Superior temporal gyrus (tissue), 1 donor: ENCODE results near the gene PSMF1.

Experiments used
- DNase-seq: peaks from one replicate; pipeline ENCODE4 v3.0.0-alpha.2; 2016; ENCODE audit errors: extremely low spot score

Gene PSMF1

DNA sequence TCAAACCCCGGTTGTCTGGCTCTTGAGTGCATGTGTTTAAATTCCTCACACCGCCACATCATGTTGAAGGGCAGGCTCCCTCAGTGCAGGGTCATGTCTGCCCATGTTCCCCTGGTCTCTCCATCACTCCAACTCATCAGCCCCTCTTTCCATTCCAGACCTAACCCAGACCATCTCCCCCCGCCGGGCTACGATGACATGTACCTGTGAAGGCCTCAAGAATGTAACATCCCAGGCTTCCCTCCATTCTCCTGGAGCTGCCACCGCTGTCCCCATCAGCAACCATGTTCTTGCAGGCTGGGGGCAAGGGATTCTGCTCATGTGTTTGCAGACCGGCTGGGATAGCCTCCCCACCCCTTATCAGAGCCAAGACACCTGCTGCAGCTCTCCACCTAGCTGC is 46.5 kb downstream of the PSMF1 start:
- no peak for DNase-seq

DNA sequence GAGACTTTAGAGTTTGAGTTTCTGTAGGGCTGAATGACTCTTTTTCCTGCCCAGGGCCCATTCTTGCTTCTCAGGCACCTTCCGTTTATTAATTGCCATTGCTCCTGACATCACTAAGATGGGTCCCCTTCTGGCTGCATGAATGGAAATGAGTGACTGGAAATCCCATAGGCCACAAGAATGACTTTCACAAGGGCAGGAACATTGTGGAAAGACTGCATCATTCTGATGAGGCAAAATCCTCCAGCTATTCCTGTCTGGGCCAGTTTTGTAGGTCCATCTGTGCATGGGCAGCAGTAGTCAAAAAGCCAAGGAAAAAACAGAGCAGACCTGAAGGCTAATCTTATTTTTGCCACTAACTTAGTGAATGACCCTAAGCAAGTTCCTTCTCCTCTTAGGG is 47.1 kb downstream of the PSMF1 start:
- DNase-seq: no peak

DNA sequence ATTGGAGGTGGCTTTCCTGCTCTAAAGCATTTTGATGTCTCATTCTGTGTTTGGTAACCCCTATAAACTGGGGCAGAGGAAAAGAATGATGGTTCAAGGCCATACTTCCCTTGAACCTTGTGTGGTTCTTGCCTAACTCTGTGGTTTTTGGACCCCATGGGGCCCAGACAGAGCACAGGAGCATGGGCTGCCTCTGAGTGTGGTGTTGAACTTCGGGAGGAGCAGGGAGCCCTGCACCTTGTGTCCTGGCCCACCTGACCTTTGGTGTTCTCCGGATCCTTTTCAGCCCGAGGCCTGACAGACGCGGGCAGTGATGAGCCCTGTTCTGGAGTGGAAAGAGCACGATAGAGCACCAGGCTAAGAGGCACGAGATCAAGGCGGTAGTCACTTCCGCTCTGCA is 47.5 kb downstream of the PSMF1 start:
- DNase-seq: no peak

DNA sequence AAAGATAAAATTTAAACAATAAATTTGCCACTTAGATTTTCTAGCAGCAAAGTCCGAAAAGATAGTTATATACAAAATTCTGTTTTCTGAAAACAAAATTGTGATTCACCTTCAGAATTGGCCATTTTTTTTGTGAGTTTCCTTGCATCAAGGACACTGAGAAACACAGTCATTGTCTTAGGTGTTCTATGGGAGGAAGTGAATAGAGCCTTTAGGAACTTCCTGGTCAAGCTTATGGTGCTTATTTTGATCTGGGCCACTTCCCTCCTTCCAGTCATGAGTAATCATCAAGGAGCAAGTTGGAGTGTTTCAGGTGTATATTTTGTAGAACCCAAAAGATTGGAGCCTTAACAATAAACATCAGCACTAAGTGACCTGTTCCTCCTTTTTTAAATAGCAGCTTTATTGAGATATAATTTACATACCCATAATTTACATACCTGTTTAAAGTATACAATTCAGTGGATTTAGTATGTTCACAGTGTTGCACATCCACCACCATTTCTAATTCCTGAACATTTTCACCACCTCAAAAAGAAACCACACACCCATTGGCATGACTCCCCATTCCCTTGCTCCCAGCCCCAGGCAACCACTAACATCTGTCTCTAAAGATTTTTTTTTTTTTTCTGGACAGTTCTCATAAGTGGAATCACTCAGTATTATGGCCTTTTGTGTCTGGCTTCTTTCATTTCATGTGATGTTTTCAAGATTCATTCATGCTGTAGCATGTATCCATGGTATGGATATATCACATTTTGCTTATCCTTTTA is 48.7 kb downstream of the PSMF1 start:
- no peak for DNase-seq

DNA sequence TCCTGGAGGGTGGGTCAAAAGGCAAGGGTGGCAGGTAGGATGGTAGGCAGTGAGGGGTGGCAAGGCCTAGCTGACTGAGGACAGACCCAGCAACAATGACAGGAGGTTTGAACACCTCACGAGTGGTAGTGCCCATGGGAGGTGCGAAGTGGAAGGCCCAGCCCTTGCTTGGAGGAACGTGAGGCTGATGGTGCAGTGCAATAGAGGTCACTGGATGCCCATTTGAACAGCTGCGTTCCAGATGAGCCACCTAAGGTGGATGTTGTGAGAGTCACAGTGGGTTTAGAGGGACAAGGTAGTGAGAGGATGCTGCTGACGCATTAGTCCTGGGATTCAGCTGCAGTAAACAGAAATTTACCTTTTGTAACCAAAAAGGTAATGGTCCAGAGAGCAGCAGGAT is 50.8 kb downstream of the PSMF1 start:
- no peak for DNase-seq

DNA sequence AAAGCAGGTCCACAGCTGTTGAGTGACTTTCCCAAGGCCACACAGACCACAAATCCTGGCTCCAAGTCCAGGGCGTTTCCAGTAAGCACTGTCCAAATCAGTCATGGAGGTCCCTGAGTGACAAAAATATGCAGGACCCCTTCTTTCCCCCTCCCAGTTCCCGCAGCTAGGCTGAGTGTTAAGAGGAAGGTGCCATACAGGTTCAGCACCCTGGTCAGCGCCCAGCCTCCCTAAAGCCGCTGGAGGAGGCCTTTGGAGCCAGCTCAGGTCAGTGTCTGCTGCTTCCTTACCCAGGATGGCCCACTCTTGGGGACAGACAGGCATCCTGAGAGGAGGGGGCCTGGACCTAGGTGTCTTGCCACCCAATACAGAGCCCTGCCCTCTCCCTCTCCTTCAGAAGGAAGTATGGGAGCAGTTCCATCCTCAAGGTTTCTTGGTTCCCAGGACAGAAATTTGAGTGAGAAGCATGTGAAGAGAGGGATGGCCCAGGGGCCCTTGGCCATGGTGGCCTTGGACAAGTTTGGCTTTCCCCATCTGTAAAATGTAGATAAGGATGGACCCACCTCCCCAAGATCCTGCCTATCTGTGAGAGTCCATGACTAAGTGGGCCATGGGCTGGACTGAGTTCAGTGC is 53.2 kb downstream of the PSMF1 start:
- no peak for DNase-seq

DNA sequence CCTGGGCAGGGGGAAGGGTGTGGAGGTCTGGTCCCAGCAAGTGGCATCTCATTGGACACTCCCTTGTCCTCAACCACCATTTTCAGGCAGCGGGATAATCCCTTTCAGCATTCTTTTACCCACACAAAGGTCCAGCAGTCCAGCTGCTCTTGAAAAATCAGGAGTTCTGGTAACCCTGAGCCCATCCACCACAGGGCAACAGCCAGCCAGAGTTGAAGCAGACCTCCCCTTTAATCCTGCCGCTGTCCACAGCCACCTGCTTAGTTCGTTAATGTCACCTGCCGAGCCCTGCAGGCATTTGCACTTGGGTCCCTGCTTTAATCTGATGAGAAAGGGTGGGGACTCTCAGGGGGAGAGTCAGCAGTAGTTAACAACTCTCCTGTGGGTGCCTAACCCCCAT is 55.3 kb downstream of the PSMF1 start:
- DNase-seq: no peak

DNA sequence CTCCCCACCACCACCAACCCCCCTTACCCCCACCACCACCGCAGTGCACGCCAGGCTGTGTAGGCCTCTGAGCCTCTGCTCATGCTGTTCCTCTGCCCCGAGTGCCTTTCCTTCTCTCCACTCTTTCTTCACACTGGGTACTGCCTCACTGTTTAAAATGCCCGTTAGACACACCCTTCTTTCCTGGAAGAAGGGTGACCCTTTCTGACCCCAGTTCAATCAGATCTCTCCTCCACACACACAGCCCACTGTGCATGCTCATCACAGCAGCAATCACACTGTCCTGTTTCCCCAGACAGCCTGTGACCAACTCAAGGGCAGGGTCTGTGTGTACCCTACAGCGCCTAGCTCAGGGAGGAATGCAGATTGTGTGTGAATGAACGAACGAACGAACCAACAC is 56.4 kb downstream of the PSMF1 start:
- DNase-seq: no peak

DNA sequence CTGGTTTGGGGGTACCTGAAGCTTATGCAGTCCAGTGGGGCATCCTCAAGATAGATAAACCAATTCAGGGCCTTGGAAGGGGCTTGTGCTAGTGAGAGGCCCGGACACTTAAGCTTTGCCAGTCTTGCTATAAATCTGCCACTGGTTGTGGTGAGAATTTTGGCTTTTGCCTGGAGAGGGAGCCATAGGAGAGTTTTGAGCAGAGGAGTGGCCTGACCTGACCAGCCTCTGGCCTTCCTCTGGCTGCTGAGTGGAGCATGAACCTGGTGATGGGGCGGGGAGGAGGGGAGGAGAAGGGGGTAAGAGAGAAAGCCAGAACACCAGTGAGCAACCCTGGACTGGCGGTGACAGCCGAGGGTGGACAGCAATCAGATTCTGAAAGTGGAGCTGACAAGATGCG is 59.3 kb downstream of the PSMF1 start:
- DNase-seq: no peak

DNA sequence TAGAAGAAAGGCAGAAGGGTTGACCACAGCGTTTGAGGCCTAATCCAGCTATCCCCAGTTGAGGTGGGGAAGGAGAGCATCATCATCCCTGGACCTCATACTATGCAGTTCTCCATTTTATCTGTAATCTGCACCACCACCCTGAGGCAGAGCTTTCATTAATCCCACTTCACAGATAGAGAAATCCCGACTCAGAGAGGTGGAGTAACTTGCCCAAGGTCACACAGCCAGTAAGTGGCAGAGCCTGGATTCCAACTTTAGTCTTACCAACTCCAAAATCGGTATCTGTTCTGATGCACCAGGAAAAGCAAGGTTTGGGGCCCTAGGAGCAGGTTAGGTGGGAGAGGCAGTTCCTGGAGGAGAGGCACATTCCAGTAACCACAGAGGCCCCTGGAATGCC is 59.7 kb downstream of the PSMF1 start:
- DNase-seq: no peak

DNA sequence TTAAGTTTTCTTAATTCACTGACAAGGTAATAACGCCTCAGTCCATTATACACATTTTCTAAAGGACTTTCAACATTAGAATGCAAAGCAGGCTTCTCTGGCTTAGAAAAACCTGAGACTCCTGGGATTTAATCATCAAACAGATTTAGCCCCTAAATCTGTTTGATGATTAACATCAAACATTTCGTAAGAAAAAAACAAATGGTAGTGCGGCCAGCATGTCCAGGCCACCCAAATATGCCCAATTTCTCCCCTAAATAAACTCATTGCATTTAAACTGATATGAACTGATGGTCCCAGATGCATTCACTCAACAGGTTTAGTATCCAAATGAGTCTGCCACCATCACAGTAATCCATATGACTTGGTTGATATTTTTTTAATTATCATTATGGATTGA is 60.2 kb downstream of the PSMF1 start:
- no peak for DNase-seq

DNA sequence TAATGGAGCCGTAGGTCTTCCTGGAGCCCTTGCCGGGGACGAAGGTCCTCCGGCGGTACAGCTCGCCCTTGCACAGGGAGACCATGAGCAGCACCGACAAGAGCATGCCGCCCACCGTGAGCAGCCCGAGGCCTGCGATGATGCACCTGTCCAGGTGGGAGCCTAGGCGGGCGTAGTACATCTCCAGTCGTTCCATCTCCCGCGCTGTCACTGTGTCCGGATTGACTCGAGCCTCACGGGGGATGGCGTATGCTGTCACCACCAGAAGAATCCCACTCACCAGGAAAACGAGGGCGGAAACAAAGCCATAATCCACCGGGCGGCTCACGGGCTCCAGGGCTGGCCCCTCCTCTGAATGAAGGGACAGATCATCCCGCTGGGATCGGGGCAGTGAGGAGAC is 62.5 kb downstream of the PSMF1 start:
- DNase-seq: no peak

DNA sequence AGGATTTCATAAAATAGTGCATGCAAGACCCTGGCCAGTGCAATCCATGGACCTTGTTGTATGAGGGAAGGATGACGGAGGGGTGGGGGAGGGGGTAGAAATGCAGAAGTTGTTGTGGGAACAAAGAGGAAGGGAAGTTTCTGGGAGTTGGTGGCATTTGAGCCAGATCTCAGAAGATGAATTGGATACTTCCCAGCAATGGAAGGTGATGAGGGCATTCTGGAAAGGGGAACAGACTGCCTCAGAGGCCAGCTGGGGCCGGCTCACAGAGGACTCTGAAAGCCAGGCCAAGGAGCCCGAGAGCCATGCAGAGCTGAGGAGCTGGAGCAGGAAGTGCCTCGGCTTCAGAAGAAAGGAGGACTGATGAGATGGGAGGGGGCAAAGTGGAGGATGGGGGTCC is 63.7 kb downstream of the PSMF1 start:
- DNase-seq: no peak

DNA sequence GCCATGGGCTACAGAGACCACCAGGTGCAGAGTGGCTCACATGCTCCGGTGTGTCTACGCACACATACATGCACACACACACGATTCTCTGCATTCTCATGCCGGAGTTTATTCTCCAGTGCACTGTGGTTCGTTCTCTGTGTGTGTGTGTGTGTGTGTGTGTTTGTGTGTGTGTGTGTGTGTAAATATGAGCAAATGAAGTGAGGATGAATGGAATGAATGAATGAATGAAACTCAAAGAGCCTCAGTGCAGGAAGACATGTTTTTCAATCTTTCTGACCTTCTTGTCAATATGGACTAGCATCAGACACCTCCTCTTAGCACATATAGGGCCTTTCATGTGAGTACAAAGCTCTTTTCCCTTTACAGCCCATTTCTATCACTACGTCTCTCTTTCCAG is 64.8 kb downstream of the PSMF1 start:
- DNase-seq: no peak

DNA sequence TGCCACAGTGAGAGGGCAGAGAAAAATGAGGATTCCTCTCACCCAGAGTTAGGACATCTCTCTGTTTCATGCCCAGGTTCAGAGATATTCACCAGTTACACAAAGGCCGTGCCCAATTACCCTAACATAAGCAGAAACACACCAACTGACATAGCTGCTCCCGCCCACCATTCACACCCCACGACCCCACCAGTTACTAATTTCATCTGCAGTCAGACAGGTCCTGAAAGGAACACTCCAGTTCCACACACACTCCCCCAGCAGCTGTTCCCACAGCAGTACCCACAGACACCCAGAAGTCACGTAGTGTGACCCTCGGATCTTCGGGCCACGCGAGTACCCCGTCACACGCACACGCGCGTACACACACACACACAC is 65.8 kb downstream of the PSMF1 start:
- DNase-seq: no peak

DNA sequence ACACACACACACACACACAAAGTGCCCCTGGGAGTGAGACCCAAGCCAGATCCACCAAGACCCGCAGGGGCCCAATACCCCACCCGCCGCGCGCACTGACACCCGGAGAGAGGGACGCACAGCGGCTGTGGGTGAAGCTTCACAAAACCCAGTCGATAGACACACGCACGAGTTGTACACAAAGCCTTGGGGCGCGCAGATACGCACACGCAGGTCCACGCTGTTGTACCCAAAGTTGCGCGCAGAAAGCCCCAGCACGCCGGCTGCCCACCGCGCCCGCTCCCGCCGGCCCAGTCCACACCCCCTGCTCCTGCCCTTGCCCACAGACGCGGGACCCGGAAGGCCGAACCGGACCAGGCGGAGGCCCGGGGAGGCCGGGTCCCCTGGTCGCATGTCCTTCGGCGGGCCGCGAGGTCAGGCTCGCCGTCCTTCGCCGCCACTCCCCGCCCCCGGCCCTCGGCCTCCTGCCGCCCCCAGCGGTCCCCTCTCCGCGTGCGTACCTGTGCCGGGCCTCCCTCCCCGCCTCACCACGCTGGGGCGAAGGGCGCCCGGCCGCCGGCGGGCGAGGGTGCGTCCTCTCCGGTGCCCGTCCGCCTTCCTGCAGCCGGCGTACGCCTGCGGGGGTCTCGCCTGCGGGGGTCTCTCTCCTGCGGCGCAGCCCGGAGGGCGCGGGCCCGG is 66.4 kb downstream of the PSMF1 start, which contains the start of gene TMEM74B:
TMEM74B (minus strand) TSS at position 344 of the 678 bp plus-strand sequence. CDS start 1,180 bp downstream, outside the sequence.
- no peak for DNase-seq

DNA sequence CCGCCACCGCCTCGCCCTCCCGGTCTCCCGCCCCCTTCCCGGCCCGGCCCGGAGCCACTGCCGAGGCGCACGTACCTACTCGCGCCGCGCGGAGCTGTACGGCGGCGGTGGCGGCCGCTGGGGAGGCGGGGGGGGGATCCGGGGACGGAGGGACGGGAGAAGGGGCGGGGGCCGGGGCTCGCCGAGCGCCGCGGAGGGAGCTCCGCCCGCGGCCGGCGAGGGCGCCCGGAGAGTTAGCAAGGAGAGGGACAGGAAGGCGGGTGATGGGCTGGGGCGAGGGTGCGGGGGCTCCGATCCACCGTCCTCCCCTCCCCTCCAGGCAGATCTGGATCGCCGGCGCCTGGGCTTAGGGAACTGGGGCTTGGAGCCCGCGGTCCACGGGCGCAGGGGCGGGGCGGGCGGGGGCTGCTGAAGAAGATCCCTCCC is 66.9 kb downstream of the PSMF1 start:
- DNase-seq: no peak

DNA sequence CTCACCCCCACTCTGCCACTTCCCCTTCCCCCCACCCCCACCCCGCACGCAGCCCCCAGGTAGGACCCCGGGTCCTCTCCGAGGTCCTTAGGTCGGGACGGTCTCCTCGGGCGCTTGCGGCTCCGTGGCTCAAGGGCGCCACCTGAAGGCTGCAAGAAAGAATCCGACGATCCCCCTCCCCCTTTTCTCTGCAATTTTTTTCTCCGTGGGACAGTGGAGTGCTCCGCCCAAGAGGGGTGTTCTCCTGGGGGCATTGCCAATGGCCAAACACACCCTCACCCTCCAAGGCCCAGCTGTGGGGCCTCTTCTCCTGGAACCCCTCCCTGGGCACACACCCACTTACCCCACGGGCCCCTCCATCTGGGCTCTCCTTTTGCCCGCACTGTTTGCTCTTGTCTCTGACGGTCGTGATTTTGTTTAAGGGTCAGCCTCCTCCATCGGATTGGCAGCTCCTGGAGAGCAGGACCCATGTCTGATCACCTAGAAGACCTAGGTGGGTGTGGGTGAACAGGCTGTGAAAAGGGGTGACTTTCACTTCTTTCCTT is 67.5 kb downstream of the PSMF1 start:
- DNase-seq: no peak

DNA sequence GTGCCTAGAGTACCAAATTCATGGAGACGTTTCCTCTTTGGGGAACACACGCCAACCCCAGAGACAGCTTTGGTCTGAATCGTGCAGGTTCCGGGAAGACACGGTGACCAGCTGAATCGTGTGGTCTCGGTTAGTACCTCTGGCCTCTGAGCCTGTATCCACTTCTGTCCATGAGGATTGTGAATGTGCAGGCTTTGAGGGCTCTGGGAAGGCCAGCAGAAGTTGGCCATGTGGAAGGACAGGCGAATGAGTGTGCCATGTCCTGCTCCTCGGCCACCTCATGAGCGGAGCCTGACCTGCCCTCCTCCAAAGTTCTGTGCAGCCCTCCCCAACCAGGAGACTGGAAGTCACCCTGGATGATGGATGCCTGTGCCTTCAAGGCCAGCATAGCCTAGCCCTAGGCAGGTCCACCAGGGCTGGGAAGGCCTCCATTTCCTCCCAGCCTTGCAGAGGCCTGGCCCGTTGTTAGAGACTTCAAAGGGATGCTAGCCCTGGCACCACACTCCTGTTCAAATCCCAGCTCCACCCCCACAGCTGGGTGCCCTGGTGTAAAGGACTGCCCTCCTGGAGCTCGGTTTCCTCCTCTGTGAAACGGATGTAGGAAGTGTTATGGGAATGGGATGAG is 68.1 kb downstream of the PSMF1 start:
- DNase-seq: no peak

DNA sequence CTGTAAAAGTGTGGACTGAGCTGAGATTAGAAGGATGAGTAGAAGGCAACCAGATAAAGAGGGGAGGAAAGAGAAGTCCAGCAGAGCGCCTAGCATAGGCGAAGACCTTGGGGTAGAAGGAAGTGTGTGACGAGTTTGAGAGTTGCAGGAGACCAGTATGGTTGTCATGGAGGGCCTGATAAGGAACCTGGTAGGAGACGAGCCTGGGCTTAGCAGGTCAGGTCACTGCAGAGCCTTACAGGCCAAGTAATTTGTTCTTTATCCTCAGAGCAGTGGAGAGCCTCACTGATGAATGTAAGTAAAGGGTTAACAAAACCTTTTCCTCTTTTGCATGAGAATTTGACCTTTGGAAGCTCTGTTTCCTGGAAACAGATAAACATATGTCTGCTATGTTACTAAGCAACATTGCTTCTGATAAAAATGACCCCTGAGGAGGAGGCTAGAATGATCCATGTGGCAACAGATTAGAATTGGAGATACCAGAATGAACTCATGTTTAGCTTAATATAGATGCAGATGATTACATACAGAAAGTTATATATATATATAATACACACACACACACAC is 69.3 kb downstream of the PSMF1 start:
- DNase-seq: no peak

DNA sequence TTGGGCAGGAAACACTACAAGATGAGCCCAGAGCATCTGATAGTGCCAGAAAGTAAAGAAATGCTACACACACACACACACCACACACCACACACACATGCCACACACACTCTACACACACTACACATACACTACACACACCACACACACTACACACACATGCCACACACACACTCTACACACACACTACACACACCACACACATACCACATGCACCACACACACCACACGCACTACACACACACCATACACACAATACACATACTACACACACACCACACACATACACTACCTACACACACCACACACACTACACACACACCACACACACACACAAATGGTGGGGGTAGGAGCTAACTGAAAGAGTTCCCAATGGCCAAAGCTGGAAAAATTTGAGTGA is 69.9 kb downstream of the PSMF1 start:
- no peak for DNase-seq

DNA sequence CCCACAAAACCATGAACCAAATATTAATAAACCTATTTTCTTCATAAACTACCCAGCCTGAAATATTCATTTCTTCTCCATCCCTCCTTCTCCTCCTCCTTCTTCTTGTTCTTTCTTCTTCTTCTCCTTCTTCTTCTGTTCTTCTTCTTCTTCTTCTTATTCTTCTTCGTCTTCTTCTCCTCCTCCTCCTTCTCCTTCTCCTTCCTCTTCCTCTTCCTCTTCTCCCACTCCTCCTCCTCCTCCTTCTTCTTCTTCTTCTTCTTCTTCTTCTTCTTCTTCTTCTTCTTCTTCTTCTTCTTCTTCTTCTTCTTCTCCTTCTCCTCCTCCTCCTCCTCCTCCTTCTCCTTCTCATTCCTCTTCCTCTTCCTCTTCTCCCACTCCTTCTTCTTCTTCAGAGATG is 71.4 kb downstream of the PSMF1 start:
- no peak for DNase-seq
